Measurements from ENCODE around the gene DCP2. TPM values are rescaled to one million over a fixed set of nuclear protein-coding genes. Genes with fewer than 3 reads are reported as not detected.

The DCP2 gene
- total RNA-seq, 2 donors from 2014 or later, result 10.8 to 12.8 TPM

DNA sequence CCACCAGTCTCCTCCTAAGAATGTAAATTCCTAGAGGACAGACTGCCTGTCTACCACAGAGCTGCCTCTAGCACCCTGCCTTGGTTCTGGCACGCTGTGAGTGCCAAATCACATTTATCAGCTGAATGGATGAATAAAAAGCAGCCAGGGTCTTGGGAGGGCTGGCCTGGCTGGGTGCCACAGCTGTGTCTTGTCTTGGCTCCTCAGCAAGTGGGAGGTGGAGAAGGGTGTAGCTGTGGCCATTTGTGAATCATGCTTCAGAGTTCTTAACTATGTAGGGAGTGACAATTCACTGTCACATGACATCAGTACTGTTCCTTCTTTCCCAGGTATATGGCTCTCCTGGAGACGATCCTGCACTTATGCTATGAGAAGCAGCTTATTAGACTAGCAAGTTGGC is 70.6 kb downstream of the DCP2 start:
- Histone ChIP-seq H3K27me3 (no peaks in the 10 kb centered on the region), H3K27ac (no peak overlapping the region), H3K36me3 (peaks cover 14% of the 10 kb centered on the region), H3K4me1 (peaks cover 0 to 39% of the 10 kb centered on the region in 2 donors), H3K9me3 (no peaks in the 10 kb centered on the region), H3K4me3 (no peak overlapping the region)
- no peak for DNase-seq (ENCODE audit: low spot score)
- TF ChIP-seq, protein P1, sequence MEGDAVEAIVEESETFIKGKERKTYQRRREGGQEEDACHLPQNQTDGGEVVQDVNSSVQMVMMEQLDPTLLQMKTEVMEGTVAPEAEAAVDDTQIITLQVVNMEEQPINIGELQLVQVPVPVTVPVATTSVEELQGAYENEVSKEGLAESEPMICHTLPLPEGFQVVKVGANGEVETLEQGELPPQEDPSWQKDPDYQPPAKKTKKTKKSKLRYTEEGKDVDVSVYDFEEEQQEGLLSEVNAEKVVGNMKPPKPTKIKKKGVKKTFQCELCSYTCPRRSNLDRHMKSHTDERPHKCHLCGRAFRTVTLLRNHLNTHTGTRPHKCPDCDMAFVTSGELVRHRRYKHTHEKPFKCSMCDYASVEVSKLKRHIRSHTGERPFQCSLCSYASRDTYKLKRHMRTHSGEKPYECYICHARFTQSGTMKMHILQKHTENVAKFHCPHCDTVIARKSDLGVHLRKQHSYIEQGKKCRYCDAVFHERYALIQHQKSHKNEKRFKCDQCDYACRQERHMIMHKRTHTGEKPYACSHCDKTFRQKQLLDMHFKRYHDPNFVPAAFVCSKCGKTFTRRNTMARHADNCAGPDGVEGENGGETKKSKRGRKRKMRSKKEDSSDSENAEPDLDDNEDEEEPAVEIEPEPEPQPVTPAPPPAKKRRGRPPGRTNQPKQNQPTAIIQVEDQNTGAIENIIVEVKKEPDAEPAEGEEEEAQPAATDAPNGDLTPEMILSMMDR (IDR thresholded peaks at IDR 0.05), result no peak

DNA sequence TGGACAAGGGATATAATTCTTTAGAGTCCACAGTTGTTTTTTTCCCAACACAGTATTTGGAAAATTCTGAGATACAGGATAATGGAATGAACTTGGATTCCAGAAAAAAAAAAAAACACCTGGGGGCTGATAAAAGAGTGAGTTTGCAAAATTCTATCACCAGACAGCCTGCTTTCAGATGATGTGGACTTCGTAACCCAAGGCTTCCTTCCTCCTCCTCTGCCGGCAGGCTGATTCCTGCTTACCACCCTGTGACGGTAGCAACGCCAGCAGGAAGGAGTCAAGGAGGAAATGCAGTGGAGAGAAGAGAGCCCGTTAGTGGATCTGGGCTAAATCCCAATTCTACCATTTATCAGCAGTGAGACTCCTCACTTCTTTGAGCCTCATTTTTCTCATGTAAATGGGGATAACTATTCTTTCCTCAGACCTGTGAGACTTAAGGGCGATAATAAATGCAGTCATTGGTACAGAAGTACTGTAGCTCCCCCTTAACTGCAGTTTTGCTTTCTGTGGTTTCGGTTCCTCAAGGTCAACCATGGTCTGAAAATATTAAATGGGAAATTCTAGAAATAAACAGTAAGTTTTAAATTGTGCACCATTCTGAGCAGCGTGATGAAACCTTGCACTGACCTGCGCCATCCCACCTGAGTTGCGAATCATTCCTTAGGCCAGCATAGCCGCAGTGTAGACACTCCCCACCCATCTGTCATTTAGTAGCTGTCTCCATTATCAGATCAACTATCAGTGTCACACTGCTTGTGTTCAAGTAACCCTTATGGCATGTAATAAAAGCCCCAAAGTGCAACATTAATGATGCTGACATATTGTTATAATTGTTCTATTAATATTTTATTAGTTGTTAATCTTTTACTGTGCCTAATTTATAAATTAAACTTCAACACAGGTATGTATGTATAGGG is 71.4 kb downstream of the DCP2 start:
- peaks cover 0 to 43% of the 10 kb centered on the region in 2 donors for H3K4me1 ChIP-seq
- H3K27me3 ChIP-seq, result no peaks in the 10 kb centered on the region
- TF ChIP-seq, protein P1 (IDR thresholded peaks at IDR 0.05), result no peak
- peak overlapping the region in 1 of 2 donors; percentile 35 for H3K27ac ChIP-seq
- H3K9me3 ChIP-seq, result no peaks in the 10 kb centered on the region
- peaks cover 14% of the 10 kb centered on the region for H3K36me3 ChIP-seq
- no peak for DNase-seq (ENCODE audit: low spot score)
- H3K4me3 ChIP-seq, result no peak overlapping the region

DNA sequence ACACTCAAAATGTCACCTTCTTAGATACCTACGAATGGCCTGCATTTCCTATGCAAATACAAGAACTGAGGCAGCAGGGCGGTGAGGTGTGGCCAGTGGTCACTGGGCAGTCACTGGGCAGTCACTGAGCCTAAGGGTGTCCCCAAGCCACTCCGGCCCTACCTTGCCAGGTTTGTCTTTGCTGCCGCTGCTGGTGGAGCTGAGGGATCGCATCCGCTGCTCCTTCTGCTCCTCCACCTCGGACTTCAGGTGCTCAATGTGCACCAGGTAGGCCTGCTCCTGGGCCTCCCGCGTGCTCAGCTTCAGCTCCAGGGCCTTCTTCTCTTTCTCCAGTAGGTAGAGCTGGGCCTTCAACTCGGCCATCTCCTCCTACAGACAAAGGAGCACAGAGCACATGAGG is 72.3 kb downstream of the DCP2 start:
- TF ChIP-seq, protein P1 (IDR thresholded peaks at IDR 0.05), result no peak
- Histone ChIP-seq H3K4me1 (peaks cover 0 to 38% of the 10 kb centered on the region in 2 donors), H3K4me3 (no peak overlapping the region), H3K9me3 (no peaks in the 10 kb centered on the region), H3K27me3 (no peaks in the 10 kb centered on the region), H3K36me3 (peaks cover 14% of the 10 kb centered on the region), H3K27ac (no peak overlapping the region)
- DNase-seq (ENCODE audit: low spot score), result no peak

DNA sequence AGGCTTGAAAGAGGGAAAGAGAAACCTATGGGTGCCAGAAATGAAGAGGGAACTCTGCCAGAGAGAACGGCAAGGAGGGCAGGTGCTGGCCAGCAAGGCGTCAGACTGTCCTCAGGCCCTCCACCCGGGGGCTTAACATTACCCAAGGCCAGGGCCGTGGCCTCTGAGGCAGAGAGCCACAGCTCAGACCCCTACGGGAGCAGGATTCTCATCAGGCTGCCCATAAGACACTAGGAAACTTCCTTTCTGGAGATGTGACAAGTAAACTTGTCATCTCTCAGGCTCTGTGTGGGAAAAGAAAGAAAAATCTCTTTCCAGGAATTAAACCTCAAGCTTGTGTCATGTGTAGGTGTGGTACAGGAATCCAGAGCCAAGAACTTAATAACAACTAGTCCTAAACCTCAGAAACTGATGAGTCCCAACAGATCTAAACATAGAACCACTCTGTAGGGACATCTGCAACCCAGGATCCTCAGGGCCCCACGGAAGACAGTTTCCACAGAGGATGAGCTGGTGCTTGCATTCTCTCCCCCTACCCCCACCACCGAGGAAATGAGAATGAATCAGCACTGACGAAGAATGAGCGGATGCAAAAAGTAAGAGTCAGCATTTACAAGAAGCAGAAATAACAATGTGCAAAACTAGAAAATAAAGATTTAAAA is 74.3 kb downstream of the DCP2 start:
- H3K4me3 ChIP-seq, result no peak overlapping the region
- H3K9me3 ChIP-seq, result no peaks in the 10 kb centered on the region
- H3K27ac ChIP-seq, result peak overlapping the region; percentile 11 to 24
- H3K36me3 ChIP-seq, result peaks cover 14% of the 10 kb centered on the region
- TF ChIP-seq, protein P1 (IDR thresholded peaks at IDR 0.05), result no peak
- H3K4me1 ChIP-seq, result peaks cover 0 to 36% of the 10 kb centered on the region in 2 donors
- DNase-seq (ENCODE audit: low spot score), result no peak
- H3K27me3 ChIP-seq, result no peaks in the 10 kb centered on the region

DNA sequence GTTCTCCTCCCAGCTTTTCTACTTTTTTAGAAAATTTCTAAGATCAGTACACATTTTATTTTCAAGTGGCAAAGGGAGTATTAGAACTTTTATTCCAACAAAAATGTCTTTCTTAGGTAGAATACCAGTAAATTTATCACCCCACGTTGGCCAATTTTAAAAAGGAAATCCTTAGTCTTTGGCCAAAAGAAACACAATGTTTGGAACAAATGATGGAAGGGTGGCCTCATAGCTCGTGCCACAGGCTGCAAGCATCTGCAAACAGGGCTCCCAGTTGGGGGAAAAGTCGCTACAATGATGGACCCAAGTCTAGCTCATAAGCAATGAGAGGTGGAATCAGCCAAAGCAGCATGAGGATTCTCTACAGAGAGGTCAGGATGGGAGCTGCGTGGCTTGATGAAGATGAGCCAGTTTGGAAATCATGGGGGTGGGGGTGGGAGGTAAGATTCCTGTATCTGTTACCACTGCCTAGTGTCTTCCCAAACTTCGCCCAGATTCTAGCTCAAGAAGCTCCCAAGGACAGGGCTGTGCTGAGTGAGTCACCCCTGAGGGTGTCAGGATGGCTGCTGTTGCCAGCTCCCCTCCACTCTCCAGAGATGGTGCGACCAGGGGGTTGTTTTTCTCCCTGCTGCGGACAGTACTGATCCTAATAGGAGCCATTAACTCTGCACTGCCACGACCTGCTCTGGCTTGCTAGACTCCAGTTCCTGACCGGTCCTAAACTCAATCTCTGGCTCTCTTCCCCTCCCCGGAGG is 75.6 kb downstream of the DCP2 start:
- H3K36me3 ChIP-seq, result peaks cover 14% of the 10 kb centered on the region
- TF ChIP-seq, protein P1 (IDR thresholded peaks at IDR 0.05), result no peak
- H3K9me3 ChIP-seq, result no peaks in the 10 kb centered on the region
- H3K4me3 ChIP-seq, result no peak overlapping the region
- no peak overlapping the region for H3K27ac ChIP-seq
- H3K27me3 ChIP-seq, result no peaks in the 10 kb centered on the region
- H3K4me1 ChIP-seq, result peaks cover 0 to 36% of the 10 kb centered on the region in 2 donors
- DNase-seq (ENCODE audit: low spot score), result no peak
